Parathyroid adenoma (tissue), 2 donors: ENCODE measurements around the gene MAP7.

Source experiments
- H2AFZ ChIP-seq: fragments of 300-600 bp; sonication (generic); one replicate; pipeline ENCODE4 v1.7.0; 2017; ENCODE audit warnings: antibody characterized with exemption, mild to moderate bottlenecking
- H3K27ac ChIP-seq: fragments of 300-600 bp; sonication (generic); one replicate; pipeline ENCODE4 v1.7.0; 2017
- H3K27me3 ChIP-seq: fragments of 300-600 bp; sonication (generic); one replicate; pipeline ENCODE4 v1.7.0; 2017; ENCODE audit warnings: low read length; ENCODE audit not compliant: control insufficient read depth, insufficient read depth
- H3K36me3 ChIP-seq: fragments of 300-600 bp; sonication (generic); one replicate; pipeline ENCODE4 v1.7.0; 2017; ENCODE audit warnings: low read length; ENCODE audit not compliant: control insufficient read depth, insufficient read depth
- H3K4me1 ChIP-seq: fragments of 300-600 bp; sonication (generic); one replicate; pipeline ENCODE4 v1.7.0; 2017; ENCODE audit warnings: control low read depth
- H3K4me2 ChIP-seq: fragments of 300-600 bp; sonication (generic); one replicate; pipeline ENCODE4 v1.7.0; 2017; ENCODE audit warnings: low read length
- H3K4me3 ChIP-seq: fragments of 300-600 bp; sonication (generic); one replicate; pipeline ENCODE4 v1.7.0; 2017; ENCODE audit warnings: low read depth, low read length
- H3K79me2 ChIP-seq: fragments of 300-600 bp; sonication (generic); one replicate; pipeline ENCODE4 v1.7.0; 2017; ENCODE audit warnings: control low read depth
- H3K9ac ChIP-seq: fragments of 300-600 bp; sonication (generic); one replicate; pipeline ENCODE4 v1.7.0; 2017; ENCODE audit warnings: mild to moderate bottlenecking
- H3K9me3 ChIP-seq: fragments of 300-600 bp; sonication (generic); one replicate; pipeline ENCODE4 v1.7.0; 2017; ENCODE audit warnings: low read length; ENCODE audit not compliant: control insufficient read depth
- TF ChIP-seq, protein P1 (sequence below): fragments of 300-600 bp; sonication (generic); IDR thresholded peaks from one replicate; pipeline ENCODE4 v1.7.0; 2017; ENCODE audit warnings: antibody characterized with exemption, mild to moderate bottlenecking
- donor health status: primary hyperparathyroidism.

MAP7 gene

GRCh38 chr6:136409597-136409996 lies 140.6 kb downstream of the MAP7 start:
- H3K9me3 ChIP-seq: no peaks in the 10 kb centered on the region
- no peak overlapping the region for H3K27ac ChIP-seq
- no peaks in the 10 kb centered on the region for H3K36me3 ChIP-seq
- TF ChIP-seq, protein P1, sequence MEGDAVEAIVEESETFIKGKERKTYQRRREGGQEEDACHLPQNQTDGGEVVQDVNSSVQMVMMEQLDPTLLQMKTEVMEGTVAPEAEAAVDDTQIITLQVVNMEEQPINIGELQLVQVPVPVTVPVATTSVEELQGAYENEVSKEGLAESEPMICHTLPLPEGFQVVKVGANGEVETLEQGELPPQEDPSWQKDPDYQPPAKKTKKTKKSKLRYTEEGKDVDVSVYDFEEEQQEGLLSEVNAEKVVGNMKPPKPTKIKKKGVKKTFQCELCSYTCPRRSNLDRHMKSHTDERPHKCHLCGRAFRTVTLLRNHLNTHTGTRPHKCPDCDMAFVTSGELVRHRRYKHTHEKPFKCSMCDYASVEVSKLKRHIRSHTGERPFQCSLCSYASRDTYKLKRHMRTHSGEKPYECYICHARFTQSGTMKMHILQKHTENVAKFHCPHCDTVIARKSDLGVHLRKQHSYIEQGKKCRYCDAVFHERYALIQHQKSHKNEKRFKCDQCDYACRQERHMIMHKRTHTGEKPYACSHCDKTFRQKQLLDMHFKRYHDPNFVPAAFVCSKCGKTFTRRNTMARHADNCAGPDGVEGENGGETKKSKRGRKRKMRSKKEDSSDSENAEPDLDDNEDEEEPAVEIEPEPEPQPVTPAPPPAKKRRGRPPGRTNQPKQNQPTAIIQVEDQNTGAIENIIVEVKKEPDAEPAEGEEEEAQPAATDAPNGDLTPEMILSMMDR: no peak
- H3K27me3 ChIP-seq: no peaks in the 10 kb centered on the region
- no peak overlapping the region for H3K9ac ChIP-seq
- no peak overlapping the region for H3K4me3 ChIP-seq
- peaks cover 2% of the 10 kb centered on the region for H3K4me1 ChIP-seq
- peaks cover 11% of the 10 kb centered on the region for H3K79me2 ChIP-seq
- H3K4me2 ChIP-seq: no peak overlapping the region
- H2AFZ ChIP-seq: no peak overlapping the region

DNA sequence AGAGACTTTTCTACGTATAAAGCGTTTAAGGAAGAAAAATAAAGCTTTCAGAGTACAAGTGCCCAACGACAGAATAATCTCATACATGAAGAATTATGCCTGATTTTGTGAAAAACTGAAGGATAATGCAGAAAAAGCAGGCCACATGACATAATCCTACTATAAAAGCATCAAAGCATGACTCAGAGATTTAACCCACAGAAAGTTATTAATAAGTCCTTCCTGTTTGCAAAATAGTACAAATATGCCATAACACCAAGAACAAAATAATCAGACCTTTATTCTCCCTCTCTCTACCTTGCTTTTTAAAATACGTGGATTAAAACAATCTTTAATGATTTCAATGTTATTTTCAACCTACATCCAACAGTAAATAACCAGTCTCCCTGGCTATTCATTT lies 142.0 kb downstream of the MAP7 start:
- H3K27me3 ChIP-seq: no peaks in the 10 kb centered on the region
- peaks cover 6% of the 10 kb centered on the region for H3K4me1 ChIP-seq
- no peak overlapping the region for H3K4me2 ChIP-seq
- H3K27ac ChIP-seq: no peak overlapping the region
- no peak overlapping the region for H2AFZ ChIP-seq
- H3K9ac ChIP-seq: no peak overlapping the region
- TF ChIP-seq, protein P1: no peak
- H3K36me3 ChIP-seq: no peaks in the 10 kb centered on the region
- H3K4me3 ChIP-seq: no peak overlapping the region
- H3K79me2 ChIP-seq: peaks cover 11% of the 10 kb centered on the region
- H3K9me3 ChIP-seq: no peaks in the 10 kb centered on the region

DNA sequence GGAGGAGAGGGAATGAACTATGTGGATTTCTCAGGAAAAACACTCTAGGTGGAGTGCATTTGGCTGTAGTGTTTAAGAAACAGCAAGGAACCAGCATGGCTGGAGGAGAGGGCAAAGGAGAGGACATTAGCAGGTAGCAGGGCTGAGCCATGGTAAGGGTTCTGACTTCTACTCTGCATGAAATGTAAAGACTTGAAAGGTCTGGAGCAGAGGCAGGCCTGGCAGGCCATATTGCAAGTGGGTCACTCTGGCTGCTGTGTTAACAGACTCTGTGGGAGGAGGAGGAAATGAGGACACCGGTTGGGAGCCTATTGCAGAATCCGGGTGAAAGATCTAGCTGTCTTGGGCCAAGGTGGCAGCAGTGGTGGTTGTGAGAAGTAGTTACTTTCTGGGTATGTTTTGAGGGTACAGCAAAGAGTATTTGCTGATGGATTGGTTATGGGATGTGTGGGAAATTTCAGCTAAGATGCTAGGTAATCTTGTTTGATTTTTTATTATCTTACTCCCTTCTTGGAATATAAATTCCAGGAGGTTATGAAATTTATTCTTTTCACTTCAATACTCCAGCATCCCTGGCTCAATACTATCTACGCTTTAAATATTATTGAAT lies 144.7 kb downstream of the MAP7 start:
- no peak overlapping the region for H3K4me3 ChIP-seq
- no peak overlapping the region for H2AFZ ChIP-seq
- H3K4me1 ChIP-seq: peaks cover 12% of the 10 kb centered on the region
- TF ChIP-seq, protein P1: no peak
- no peaks in the 10 kb centered on the region for H3K9me3 ChIP-seq
- H3K36me3 ChIP-seq: no peaks in the 10 kb centered on the region
- no peak overlapping the region for H3K27ac ChIP-seq
- no peaks in the 10 kb centered on the region for H3K27me3 ChIP-seq
- H3K9ac ChIP-seq: no peak overlapping the region
- peaks cover 11% of the 10 kb centered on the region for H3K79me2 ChIP-seq
- no peak overlapping the region for H3K4me2 ChIP-seq

GRCh38 chr6:136404627-136405419 lies 145.4 kb downstream of the MAP7 start:
- H3K27me3 ChIP-seq: no peaks in the 10 kb centered on the region
- H3K79me2 ChIP-seq: peaks cover 11% of the 10 kb centered on the region
- no peak overlapping the region for H3K27ac ChIP-seq
- peaks cover 10% of the 10 kb centered on the region for H3K4me1 ChIP-seq
- H3K9ac ChIP-seq: no peak overlapping the region
- TF ChIP-seq, protein P1: no peak
- no peak overlapping the region for H2AFZ ChIP-seq
- H3K9me3 ChIP-seq: no peaks in the 10 kb centered on the region
- no peaks in the 10 kb centered on the region for H3K36me3 ChIP-seq
- no peak overlapping the region for H3K4me3 ChIP-seq
- H3K4me2 ChIP-seq: no peak overlapping the region
